H1 (cell line): ENCODE measurements around the gene PHF8. TPM values are rescaled to one million over a fixed set of nuclear protein-coding genes. Genes with fewer than 3 reads are reported as not detected.

Source experiments
- CTCF ChIA-PET: fragments of 300-600 bp; sonication (Branson Sonifier 250); formaldehyde crosslinking; loops from one replicate; lab custom pipeline; 2021; ENCODE audit not compliant: partially characterized antibody; lab: Charles Lee
- POLR2A ChIA-PET: fragments of 300-600 bp; sonication (Branson Sonifier 250); formaldehyde crosslinking; loops from one replicate; lab custom pipeline; 2021; ENCODE audit warnings: inconsistent platforms; ENCODE audit not compliant: partially characterized antibody; lab: Charles Lee
- DNase-seq, 2 experiments: peaks; one replicate each; pipeline versions ENCODE4 v3.0.0 to v3.0.0-alpha.2; 2010 to 2022; ENCODE audit warnings: low spot score in 2 of 2, low read depth in 1 of 2, mixed read lengths in 1 of 2
- FAIRE-seq: peaks from 2 replicates; lab custom pipeline; 2011; peaks lifted over from hg19 to GRCh38; lab: Jason Lieb, UNC
- H2AFZ ChIP-seq: 2 replicates; pipeline ENCODE4 v1.8.1; 2012; ENCODE audit warnings: low read length, inconsistent platforms
- H2AK5ac ChIP-seq: 2 replicates; pipeline ENCODE4 v1.6.1; 2013; ENCODE audit warnings: low read depth, low read length
- H2BK120ac ChIP-seq: replicated peaks from 2 replicates; pipeline ENCODE3; 2013; ENCODE audit warnings: low read depth, low read length, inconsistent platforms
- H2BK12ac ChIP-seq: 2 replicates; pipeline ENCODE4 v1.6.1; 2013; ENCODE audit warnings: low read depth, low read length
- H2BK15ac ChIP-seq: 2 replicates; pipeline ENCODE4 v1.6.1; 2013; ENCODE audit warnings: low read length
- H2BK20ac ChIP-seq: 2 replicates; pipeline ENCODE4 v1.6.1; 2013; ENCODE audit warnings: low read length
- H2BK5ac ChIP-seq: 2 replicates; pipeline ENCODE4 v1.6.1; 2013; ENCODE audit warnings: low read depth, low read length
- H3K14ac ChIP-seq: 2 replicates; pipeline ENCODE4 v1.6.1; 2013; ENCODE audit warnings: inconsistent platforms; ENCODE audit not compliant: insufficient read length
- H3K18ac ChIP-seq: 2 replicates; pipeline ENCODE4 v1.6.1; 2013; ENCODE audit warnings: low read length; ENCODE audit errors: extremely low read depth
- H3K23ac ChIP-seq: 2 replicates; pipeline ENCODE4 v1.6.1; 2013; ENCODE audit warnings: inconsistent platforms; ENCODE audit not compliant: insufficient read length
- H3K23me2 ChIP-seq: 2 replicates; pipeline ENCODE4 v1.6.1; 2013; ENCODE audit warnings: low read depth, low read length
- H3K27ac ChIP-seq: 2 replicates; pipeline ENCODE4 v1.6.1; 2011; ENCODE audit warnings: low read depth, low read length, inconsistent platforms
- H3K27me3 ChIP-seq, 4 experiments: replicated peaks in 1 of 4; 1 replicate in 1 of 4; 2 replicates in 3 of 4; pipeline versions ENCODE4 v1.6.1 to v1.8.1; 2011 to 2013; ENCODE audit warnings: low read length in 3 of 4, mild to moderate bottlenecking in 3 of 4, inconsistent platforms in 2 of 4, mixed read lengths in 2 of 4, moderate library complexity in 1 of 4; ENCODE audit not compliant: control insufficient read depth in 3 of 4, insufficient read depth in 3 of 4; ENCODE audit errors: extremely low read depth in 1 of 4
- H3K36me3 ChIP-seq, 4 experiments: 2 replicates each; pipeline versions ENCODE4 v1.6.1 to v1.8.1; 2011 to 2013; ENCODE audit warnings: mild to moderate bottlenecking in 4 of 4, low read length in 3 of 4, moderate library complexity in 2 of 4, control low read depth in 1 of 4, inconsistent platforms in 1 of 4; ENCODE audit not compliant: insufficient read depth in 4 of 4, control insufficient read depth in 2 of 4
- H3K4ac ChIP-seq: replicated peaks from 2 replicates; pipeline ENCODE3; 2013; ENCODE audit warnings: low read length, low read depth, mixed read lengths, inconsistent platforms; ENCODE audit not compliant: insufficient read length
- H3K4me1 ChIP-seq, 4 experiments: replicated peaks in 1 of 4; 1 replicate in 1 of 4; 2 replicates in 3 of 4; pipeline versions ENCODE4 v1.6.1 to v1.8.1; 2011 to 2013; ENCODE audit warnings: low read length in 3 of 4, inconsistent platforms in 2 of 4, mixed read lengths in 1 of 4; ENCODE audit not compliant: insufficient read depth in 4 of 4, control insufficient read depth in 3 of 4
- H3K4me2 ChIP-seq, 2 experiments: 2 replicates each; pipeline versions ENCODE4 v1.6.1 to v1.8.1; 2011 to 2013; ENCODE audit warnings: low read depth in 2 of 2, low read length in 2 of 2, control low read depth in 1 of 2, inconsistent platforms in 1 of 2, mild to moderate bottlenecking in 1 of 2; ENCODE audit not compliant: insufficient read depth in 1 of 2
- H3K4me3 ChIP-seq, 4 experiments: fragments of 200-600, 300-600 bp in 1 of 4; sonication (generic), shearing (Covaris generic), sonication (Bioruptor Twin) in 1 of 4; 2 replicates each; pipeline versions ENCODE4 v1.5.1 to v1.8.1; 2011 to 2016; ENCODE audit warnings: low read length in 4 of 4, low read depth in 3 of 4, control low read depth in 2 of 4, inconsistent platforms in 2 of 4, mild to moderate bottlenecking in 2 of 4, mixed read lengths in 1 of 4, moderate library complexity in 1 of 4; ENCODE audit not compliant: insufficient read depth in 2 of 4; ENCODE audit errors: extremely low read depth in 1 of 4
- H3K56ac ChIP-seq: replicated peaks from 2 replicates; pipeline ENCODE3; 2013; ENCODE audit warnings: low read depth, mild to moderate bottlenecking, mixed read lengths, low read length, inconsistent platforms; ENCODE audit not compliant: insufficient read length
- H3K79me1 ChIP-seq: 2 replicates; pipeline ENCODE4 v1.6.1; 2013; ENCODE audit warnings: low read depth, low read length, control low read depth
- H3K79me2 ChIP-seq, 2 experiments: 2 replicates each; pipeline versions ENCODE4 v1.6.1 to v1.8.1; 2012 to 2013; ENCODE audit warnings: low read length in 2 of 2, mild to moderate bottlenecking in 2 of 2, inconsistent platforms in 1 of 2; ENCODE audit not compliant: insufficient read depth in 2 of 2, control insufficient read depth in 1 of 2
- H3K9ac ChIP-seq, 4 experiments: replicated peaks in 1 of 4; 1 replicate in 1 of 4; 2 replicates in 3 of 4; pipeline versions ENCODE4 v1.6.1 to v1.8.1; 2011 to 2013; ENCODE audit warnings: low read depth in 3 of 4, low read length in 3 of 4, control low read depth in 2 of 4, mild to moderate bottlenecking in 2 of 4, moderate library complexity in 2 of 4, inconsistent platforms in 1 of 4; ENCODE audit errors: extremely low read depth in 1 of 4
- H3K9me3 ChIP-seq, 2 experiments: 2 replicates each; pipeline versions ENCODE4 v1.6.1 to v1.8.1; 2012 to 2013; ENCODE audit warnings: mild to moderate bottlenecking in 2 of 2, moderate library complexity in 2 of 2, control low read depth in 1 of 2, inconsistent platforms in 1 of 2, low read depth in 1 of 2, low read length in 1 of 2, mixed read lengths in 1 of 2; ENCODE audit not compliant: insufficient read depth in 2 of 2
- H4K20me1 ChIP-seq, 2 experiments: replicated peaks in 1 of 2; 2 replicates each; pipeline versions ENCODE3 to v1.8.1; 2011 to 2013; ENCODE audit warnings: inconsistent platforms in 2 of 2, low read length in 2 of 2, mild to moderate bottlenecking in 1 of 2; ENCODE audit not compliant: insufficient read depth in 2 of 2, control insufficient read depth in 1 of 2
- H4K5ac ChIP-seq: 2 replicates; pipeline ENCODE4 v1.6.1; 2013; ENCODE audit warnings: low read length, low read depth, mixed read lengths, inconsistent platforms; ENCODE audit not compliant: insufficient read length
- H4K8ac ChIP-seq: 2 replicates; pipeline ENCODE4 v1.8.0; 2013; ENCODE audit warnings: mild to moderate bottlenecking, moderate library complexity, low read length, inconsistent platforms; ENCODE audit not compliant: insufficient read depth; ENCODE audit errors: extremely low read depth
- H4K91ac ChIP-seq: replicated peaks from 2 replicates; pipeline ENCODE3; 2013; ENCODE audit warnings: low read length, mixed read lengths, inconsistent platforms; ENCODE audit not compliant: insufficient read length
- BCL11A ChIP-seq, 2 experiments: IDR thresholded peaks; one replicate each; pipeline ENCODE4 v1.6.1; 2011; ENCODE audit warnings: low read depth in 2 of 2, low read length in 2 of 2, mild to moderate bottlenecking in 2 of 2
- CBX8 ChIP-seq: fragments of 300-800, 300-1000 bp; sonication (generic); IDR thresholded peaks from 2 replicates; pipeline ENCODE4 v1.7.1; 2016; ENCODE audit warnings: low read depth, low read length, borderline replicate concordance
- CEBPB ChIP-seq: IDR thresholded peaks from 2 replicates; pipeline ENCODE4 v1.6.1; 2012; ENCODE audit warnings: low read depth, low read length
- FOSL1 ChIP-seq: IDR thresholded peaks from 2 replicates; pipeline ENCODE4 v1.6.1; 2011; ENCODE audit warnings: mild to moderate bottlenecking, low read depth, low read length, moderate library complexity; ENCODE audit not compliant: insufficient read depth
- GABPA ChIP-seq: IDR thresholded peaks from 2 replicates; pipeline ENCODE4 v1.6.1; 2011; ENCODE audit warnings: mild to moderate bottlenecking, low read length, moderate library complexity, borderline replicate concordance; ENCODE audit not compliant: insufficient read depth
- KDM1A ChIP-seq: fragments of 200-600, 300-600 bp; sonication (generic); IDR thresholded peaks from 2 replicates; pipeline ENCODE4 v1.7.1; 2016; ENCODE audit warnings: mild to moderate bottlenecking, low read length, borderline replicate concordance
- MAFK ChIP-seq: IDR thresholded peaks from 2 replicates; pipeline ENCODE4 v1.6.1; 2012; ENCODE audit warnings: low read depth, mild to moderate bottlenecking, improper control_type of control experiment, low read length
- POLR2AphosphoS5 ChIP-seq: IDR thresholded peaks from 2 replicates; pipeline ENCODE4 v1.6.1; 2011; ENCODE audit warnings: low read depth, low read length
- RAD21 ChIP-seq, 2 experiments: IDR thresholded peaks in 1 of 2; conservative IDR thresholded peaks in 1 of 2; 2 replicates each; pipeline ENCODE4 v1.6.1; 2011; ENCODE audit warnings: low read depth in 2 of 2, low read length in 2 of 2, improper control_type of control experiment in 1 of 2, inconsistent platforms in 1 of 2, mild to moderate bottlenecking in 1 of 2, moderate library complexity in 1 of 2
- SIRT6 ChIP-seq: IDR thresholded peaks from one replicate; pipeline ENCODE4 v1.7.1; 2012; ENCODE audit warnings: low read length, inconsistent platforms
- SP2 ChIP-seq: IDR thresholded peaks from 2 replicates; pipeline ENCODE4 v1.6.1; 2012; ENCODE audit warnings: mild to moderate bottlenecking, low read length, inconsistent platforms
- WGBS, 2 experiments: shearing (Covaris generic) in 1 of 2; methylation state at CpG; one replicate each; pipeline versions ENCODE4 v1.1.6 to v1.1.7; 2013 to 2015; ENCODE audit warnings: low lambda C conversion rate in 2 of 2, mixed read lengths in 2 of 2, inconsistent platforms in 1 of 2, low coverage in 1 of 2, missing lambda C conversion rate in 1 of 2; ENCODE audit not compliant: insufficient replicate concordance in 2 of 2, insufficient coverage in 1 of 2, insufficient read length in 1 of 2; ENCODE audit errors: extremely low coverage in 1 of 2, missing lambda C conversion rate in 1 of 2; 5-methylcytosine and 5-hydroxymethylcytosine counted together
- polyA plus RNA-seq, 7 experiments: library from polyadenylated mRNA; depleted of rRNA in 3 of 7; stranded (reverse) in 5 of 7; unstranded in 2 of 7; fragments of >200 nt in 5 of 7; fragments of 200-250 nt in 2 of 7; gene quantifications; 1 replicate in 5 of 7; 2 replicates in 1 of 7; 4 replicates in 1 of 7; pipeline versions ENCODE4 v1.2.1 to v1.2.3, GENCODE V29; 2011 to 2013; ENCODE audit warnings: missing spikeins in 2 of 7, mixed read lengths in 2 of 7
- total RNA-seq: library from RNA; stranded (reverse); fragmentation: NEBNext Ultra II Directional; extraction: Animal tissue kit (Norgen Biotek cat#: 25700); gene quantifications from 2 replicates; pipeline ENCODE4 v1.2.1, GENCODE V29; 2021

The PHF8 gene
- total and polyA plus RNA-seq, 2 of the 8 experiments (the other 6 are each of a cell fraction or from before 2014, with no cell fraction given): 14.6 to 27.6 TPM

DNA sequence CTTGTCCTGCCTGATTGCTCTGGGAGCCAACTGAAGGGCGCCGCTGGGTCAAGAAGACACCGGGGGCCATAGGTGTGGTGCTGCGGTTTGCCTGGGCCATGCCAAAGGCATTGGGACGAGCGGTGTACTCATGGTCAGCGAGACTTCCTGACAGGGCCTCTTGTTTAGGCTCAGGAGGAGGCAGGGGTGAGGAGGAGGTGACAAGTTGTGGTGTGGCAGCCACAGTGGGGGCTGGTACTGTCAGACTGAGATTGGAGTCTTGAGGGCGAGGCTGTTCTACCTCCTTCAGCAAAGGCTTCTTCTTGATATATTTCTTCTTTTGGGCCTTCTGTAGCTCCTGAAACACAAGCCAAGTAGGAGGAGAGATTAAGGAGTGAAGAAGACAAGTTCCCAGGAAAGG, 104.1 kb downstream of the PHF8 start:
- no peaks in the 10 kb centered on the region for H3K79me1 ChIP-seq
- no peak overlapping the region for H3K4ac ChIP-seq
- 79% methylated on average over 2 of the region's 8 CpGs; no CpG with 5 or more reads in 1 of the 2 experiments for WGBS, 2 experiments
- H2BK15ac ChIP-seq: no peak overlapping the region
- H3K79me2 ChIP-seq: no peaks in the 10 kb centered on the region
- H3K56ac ChIP-seq: no peak overlapping the region
- H2BK120ac ChIP-seq: no peak overlapping the region
- H4K91ac ChIP-seq: no peak overlapping the region
- H4K5ac ChIP-seq: no peak overlapping the region
- no peak overlapping the region for H2BK12ac ChIP-seq
- no peak overlapping the region for H2AFZ ChIP-seq
- DNase-seq (no peak), FAIRE-seq (no peak)
- H3K23me2 ChIP-seq: no peaks in the 10 kb centered on the region
- no peak overlapping the region for H3K14ac ChIP-seq
- no peak overlapping the region for H3K9ac ChIP-seq
- no peaks in the 10 kb centered on the region for H3K9me3 ChIP-seq
- no peaks in the 10 kb centered on the region for H3K4me1 ChIP-seq
- H3K23ac ChIP-seq: no peak overlapping the region
- H3K36me3 ChIP-seq: peaks cover 0 to 30% (median 7%) of the 10 kb centered on the region in 4 experiments; a peak in 5 of 8 replicates
- ChIA-PET POLR2A (no interaction called here), CTCF (no interaction called here)
- H3K4me3 ChIP-seq: no peak overlapping the region
- no peaks in the 10 kb centered on the region for H4K20me1 ChIP-seq
- no peak overlapping the region for H4K8ac ChIP-seq
- TF ChIP-seq CEBPB (no peak), GABPA (no peak), FOSL1 (no peak), SIRT6 (no peak), SP2 (no peak), MAFK (no peak), POLR2AphosphoS5 (no peak), RAD21 (IDR thresholded peaks at IDR 0.05 in 1 of 2, conservative IDR thresholded peaks at IDR 0.05 in 1 of 2; ENCODE audit: low read depth in 2 of 2, low read length in 2 of 2) (no peak), BCL11A (IDR thresholded peaks at IDR 0.05; ENCODE audit: low read depth in 2 of 2, low read length in 2 of 2) (no peak), KDM1A (no peak), CBX8 (no peak)
- no peak overlapping the region for H2BK20ac ChIP-seq
- no peak overlapping the region for H2BK5ac ChIP-seq
- H2AK5ac ChIP-seq: no peak overlapping the region
- H3K27ac ChIP-seq: no peak overlapping the region
- no peaks in the 10 kb centered on the region for H3K27me3 ChIP-seq
- no peak overlapping the region for H3K18ac ChIP-seq
- H3K4me2 ChIP-seq: no peak overlapping the region
